Loucy (cell line): ENCODE results near the gene ASB4.

Experiments used
- H2AFZ ChIP-seq: fragments of 200-600 bp; sonication (generic); 2 replicates; pipeline ENCODE4 v1.6.0; 2016; ENCODE audit warnings: antibody characterized with exemption, mild to moderate bottlenecking, low read length, moderate library complexity
- H3F3A ChIP-seq: fragments of 200-600 bp; 2 replicates; pipeline ENCODE4 v1.6.0; 2016; ENCODE audit warnings: antibody characterized with exemption, low read depth, mild to moderate bottlenecking
- H3K27me3 ChIP-seq: fragments of 200-600 bp; sonication (generic); 2 replicates; pipeline ENCODE4 v1.6.1; 2014; ENCODE audit warnings: low read length, mild to moderate bottlenecking; ENCODE audit not compliant: insufficient read depth, poor library complexity, severe bottlenecking
- H3K36me3 ChIP-seq: fragments of 200-600 bp; sonication (generic); 2 replicates; pipeline ENCODE4 v1.6.1; 2016; ENCODE audit warnings: low read length; ENCODE audit not compliant: insufficient read depth
- H3K4me1 ChIP-seq: fragments of 200-600 bp; sonication (generic); 2 replicates; pipeline ENCODE4 v1.5.1; 2014; ENCODE audit warnings: low read length, mild to moderate bottlenecking; ENCODE audit not compliant: insufficient read depth, poor library complexity, severe bottlenecking
- H3K4me2 ChIP-seq: fragments of 200-600 bp; sonication (generic); 2 replicates; pipeline ENCODE4 v1.6.0; 2014; ENCODE audit warnings: antibody characterized with exemption, low read length, low read depth, mild to moderate bottlenecking; ENCODE audit not compliant: poor library complexity, severe bottlenecking
- H3K4me3 ChIP-seq: fragments of 200-600 bp; sonication (generic); 2 replicates; pipeline ENCODE4 v1.5.1; 2014; ENCODE audit warnings: low read length, mild to moderate bottlenecking, mixed read lengths; ENCODE audit not compliant: poor library complexity, severe bottlenecking
- H3K79me2 ChIP-seq: fragments of 200-600 bp; sonication (generic); 2 replicates; pipeline ENCODE4 v1.6.1; 2014; ENCODE audit warnings: low read length; ENCODE audit not compliant: insufficient read depth
- H3K9ac ChIP-seq: fragments of 200-600 bp; sonication (generic); 2 replicates; pipeline ENCODE4 v1.6.0; 2014; ENCODE audit warnings: mild to moderate bottlenecking, low read depth, low read length, moderate library complexity; ENCODE audit not compliant: poor library complexity, severe bottlenecking
- H3K9me2 ChIP-seq: fragments of 200-600 bp; sonication (generic); replicated peaks from 2 replicates; pipeline ENCODE4 v1.6.1; 2016; ENCODE audit warnings: low read depth, low read length, mixed read lengths
- H3K9me3 ChIP-seq: fragments of 200-600 bp; sonication (generic); 2 replicates; pipeline ENCODE4 v1.6.1; 2014; ENCODE audit warnings: mild to moderate bottlenecking, antibody characterized with exemption, low read length, low read depth; ENCODE audit not compliant: insufficient read depth
- H4K20me1 ChIP-seq: fragments of 200-600 bp; sonication (generic); 2 replicates; pipeline ENCODE4 v1.6.0; 2014; ENCODE audit warnings: antibody characterized with exemption, low read length, mild to moderate bottlenecking; ENCODE audit not compliant: insufficient read depth, poor library complexity, severe bottlenecking
- EZH2phosphoT487 ChIP-seq: fragments of 200-600 bp; IDR thresholded peaks from 2 replicates; pipeline ENCODE4 v1.6.1; 2018; ENCODE audit warnings: antibody characterized with exemption, mild to moderate bottlenecking, moderate library complexity, borderline replicate concordance
- TF ChIP-seq, protein P1 (sequence below): fragments of 200-600 bp; sonication (generic); conservative IDR thresholded peaks from 2 replicates; pipeline ENCODE4 v1.5.1; 2014; ENCODE audit warnings: mild to moderate bottlenecking, antibody characterized with exemption, low read length

Gene ASB4

DNA sequence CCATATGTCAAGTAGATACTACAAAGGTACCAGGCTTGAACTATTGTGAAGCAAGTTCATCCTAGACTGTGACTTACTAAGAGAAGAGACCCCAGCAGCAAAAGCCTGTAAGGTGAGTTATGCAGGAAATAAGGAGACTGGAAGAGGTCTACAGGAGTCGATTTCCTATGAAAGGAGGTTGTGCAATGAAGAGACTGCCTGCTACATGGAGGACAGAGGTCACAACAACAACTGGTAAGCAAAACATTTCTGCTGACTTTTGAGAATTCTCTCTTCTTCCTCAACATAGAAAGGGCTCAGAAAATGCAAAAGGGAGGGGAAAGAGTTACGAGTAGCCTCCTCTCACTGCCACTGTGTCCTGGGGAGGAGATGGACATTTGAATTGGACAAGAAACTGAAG is 68.2 kb downstream of the ASB4 start:
- Histone ChIP-seq H2AFZ (no peak overlapping the region), H3K4me3 (no peak overlapping the region), H3F3A (no peaks in the 10 kb centered on the region), H3K79me2 (no peaks in the 10 kb centered on the region), H3K36me3 (no peaks in the 10 kb centered on the region), H3K9me2 (no peaks in the 10 kb centered on the region), H3K4me1 (no peaks in the 10 kb centered on the region), H3K27me3 (no peaks in the 10 kb centered on the region), H4K20me1 (no peaks in the 10 kb centered on the region), H3K9me3 (no peaks in the 10 kb centered on the region), H3K9ac (no peak overlapping the region), H3K4me2 (no peak overlapping the region)
- TF ChIP-seq, protein P1, sequence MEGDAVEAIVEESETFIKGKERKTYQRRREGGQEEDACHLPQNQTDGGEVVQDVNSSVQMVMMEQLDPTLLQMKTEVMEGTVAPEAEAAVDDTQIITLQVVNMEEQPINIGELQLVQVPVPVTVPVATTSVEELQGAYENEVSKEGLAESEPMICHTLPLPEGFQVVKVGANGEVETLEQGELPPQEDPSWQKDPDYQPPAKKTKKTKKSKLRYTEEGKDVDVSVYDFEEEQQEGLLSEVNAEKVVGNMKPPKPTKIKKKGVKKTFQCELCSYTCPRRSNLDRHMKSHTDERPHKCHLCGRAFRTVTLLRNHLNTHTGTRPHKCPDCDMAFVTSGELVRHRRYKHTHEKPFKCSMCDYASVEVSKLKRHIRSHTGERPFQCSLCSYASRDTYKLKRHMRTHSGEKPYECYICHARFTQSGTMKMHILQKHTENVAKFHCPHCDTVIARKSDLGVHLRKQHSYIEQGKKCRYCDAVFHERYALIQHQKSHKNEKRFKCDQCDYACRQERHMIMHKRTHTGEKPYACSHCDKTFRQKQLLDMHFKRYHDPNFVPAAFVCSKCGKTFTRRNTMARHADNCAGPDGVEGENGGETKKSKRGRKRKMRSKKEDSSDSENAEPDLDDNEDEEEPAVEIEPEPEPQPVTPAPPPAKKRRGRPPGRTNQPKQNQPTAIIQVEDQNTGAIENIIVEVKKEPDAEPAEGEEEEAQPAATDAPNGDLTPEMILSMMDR = no peak
- no peak for TF ChIP-seq EZH2phosphoT487

DNA sequence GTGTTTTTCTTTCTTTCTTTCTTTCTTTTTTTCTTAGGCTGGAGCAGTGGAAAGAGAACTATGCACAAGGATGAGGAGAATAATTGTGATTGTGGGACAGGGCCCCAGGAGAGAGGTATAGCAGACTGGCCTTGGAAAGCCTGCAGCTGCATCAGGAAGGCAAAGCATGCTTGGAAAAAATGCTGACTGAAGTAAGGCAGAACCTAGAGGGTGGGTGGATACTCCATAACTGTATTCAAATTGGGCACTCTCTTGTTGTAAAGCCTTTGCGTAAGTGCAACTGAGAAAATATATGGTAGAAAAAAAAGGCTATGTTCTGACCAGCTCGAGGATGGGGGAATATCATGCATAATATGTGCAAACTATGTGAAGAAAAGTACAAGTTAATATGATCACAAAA is 71.0 kb downstream of the ASB4 start:
- TF ChIP-seq EZH2phosphoT487 = no peak
- TF ChIP-seq, protein P1 = no peak
- H3K9me3 ChIP-seq = no peaks in the 10 kb centered on the region
- no peaks in the 10 kb centered on the region for H3K27me3 ChIP-seq
- no peak overlapping the region for H2AFZ ChIP-seq
- H3K36me3 ChIP-seq = no peaks in the 10 kb centered on the region
- H3K9me2 ChIP-seq = no peaks in the 10 kb centered on the region
- H3K4me2 ChIP-seq = no peak overlapping the region
- no peaks in the 10 kb centered on the region for H3F3A ChIP-seq
- no peak overlapping the region for H3K4me3 ChIP-seq
- no peaks in the 10 kb centered on the region for H3K4me1 ChIP-seq
- no peaks in the 10 kb centered on the region for H4K20me1 ChIP-seq
- no peaks in the 10 kb centered on the region for H3K79me2 ChIP-seq
- no peak overlapping the region for H3K9ac ChIP-seq

DNA sequence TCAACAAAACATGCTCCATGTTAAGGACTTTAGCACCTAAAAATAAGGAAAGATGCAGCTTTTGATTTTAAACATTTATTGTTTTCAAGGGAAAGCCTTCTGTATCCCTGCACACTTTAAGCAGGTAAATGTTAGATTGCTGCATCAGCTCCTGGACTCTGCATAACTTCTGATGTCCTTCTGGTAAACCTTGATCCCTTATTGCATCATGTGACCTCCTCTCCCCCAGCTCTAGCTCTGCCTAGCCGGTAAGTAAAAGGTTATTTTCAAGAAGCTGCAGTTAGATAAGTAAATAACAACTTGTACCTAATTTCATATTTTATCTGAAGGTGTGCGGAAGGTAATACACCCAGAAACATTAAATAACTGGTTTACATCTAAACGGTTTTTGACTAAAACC is 73.1 kb downstream of the ASB4 start:
- H3K4me2 ChIP-seq = no peak overlapping the region
- H3K9ac ChIP-seq = no peak overlapping the region
- no peak overlapping the region for H3K4me3 ChIP-seq
- no peak overlapping the region for H2AFZ ChIP-seq
- H3K79me2 ChIP-seq = no peaks in the 10 kb centered on the region
- H3K9me3 ChIP-seq = no peaks in the 10 kb centered on the region
- no peaks in the 10 kb centered on the region for H3K9me2 ChIP-seq
- TF ChIP-seq, protein P1 = no peak
- TF ChIP-seq EZH2phosphoT487 = no peak
- H4K20me1 ChIP-seq = no peaks in the 10 kb centered on the region
- H3F3A ChIP-seq = no peaks in the 10 kb centered on the region
- no peaks in the 10 kb centered on the region for H3K4me1 ChIP-seq
- H3K36me3 ChIP-seq = no peaks in the 10 kb centered on the region
- H3K27me3 ChIP-seq = no peaks in the 10 kb centered on the region
